ENCODE data around the gene SEMA4C. TPM values are rescaled to one million over a fixed set of nuclear protein-coding genes. Genes with fewer than 3 reads are reported as not detected.

The SEMA4C gene
- total and polyA plus RNA-seq, 2 of the 4 experiments (the other 2 are of a cell fraction): 15.8 to 24.3 TPM

DNA sequence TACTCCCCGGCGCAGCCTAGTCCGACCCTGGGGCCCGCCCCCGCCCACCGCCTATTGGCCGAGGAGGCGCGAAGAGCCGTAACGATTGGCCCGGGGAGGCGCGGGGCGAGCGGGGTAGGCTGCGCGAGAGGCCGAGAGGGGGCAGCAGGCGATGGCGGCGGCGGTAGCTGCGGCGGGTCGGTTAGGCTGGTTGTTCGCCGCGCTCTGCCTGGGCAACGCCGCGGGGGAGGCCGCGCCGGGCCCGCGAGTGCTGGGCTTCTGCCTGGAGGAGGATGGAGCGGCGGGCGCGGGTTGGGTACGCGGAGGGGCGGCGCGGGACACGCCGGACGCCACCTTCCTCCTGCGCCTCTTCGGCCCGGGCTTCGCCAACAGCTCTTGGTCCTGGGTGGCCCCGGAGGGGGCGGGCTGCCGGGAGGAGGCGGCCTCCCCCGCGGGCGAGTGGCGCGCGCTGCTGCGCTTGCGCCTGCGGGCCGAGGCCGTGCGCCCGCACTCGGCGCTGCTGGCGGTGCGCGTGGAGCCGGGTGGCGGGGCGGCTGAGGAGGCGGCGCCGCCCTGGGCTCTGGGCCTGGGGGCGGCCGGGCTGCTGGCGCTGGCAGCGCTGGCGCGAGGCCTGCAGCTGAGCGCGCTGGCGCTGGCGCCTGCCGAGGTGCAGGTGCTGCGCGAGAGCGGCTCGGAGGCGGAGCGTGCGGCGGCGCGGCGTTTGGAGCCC is 53.6 kb downstream of the SEMA4C start, which contains the start of gene CNNM3:
TSS of gene CNNM3 (plus strand) at position 142 of the 709 bp plus-strand sequence. CDS start at position 152, 10 bp downstream.
- peak within 1 kb of the TSS; percentile 60 for H3K27ac ChIP-seq (ENCODE audit: insufficient read depth, low read length)
- intact Hi-C loops (cut with micrococcal nuclease): loop anchor here (1.0 kb wide), 1 partner anchor 144 kb away; no protein-coding TSS in a partner anchor

More for the DNA sequence above, 53.6 kb downstream of the SEMA4C start, which contains the start of gene CNNM3:
- Histone ChIP-seq H4K20me1 (ENCODE audit: insufficient read depth, low read length) (peaks cover 39% of the 10 kb centered on the region), H3K18ac (ENCODE audit: low read depth, low read length) (no peak within 1 kb of the TSS), H3K36me3 (ENCODE audit: control insufficient read depth, insufficient read depth, low read length) (peaks cover 3% of the 10 kb centered on the region; the same call in 1 of the 2 replicates), H4K91ac (ENCODE audit: insufficient read depth, low read depth, low read length) (peak within 1 kb of the TSS; percentile 14; the same call in 1 of the 2 replicates), H2AK9ac (replicated peaks; ENCODE audit: low read depth, low read length, poor library complexity) (peak within 1 kb of the TSS; percentile 93), H3K9me3 (ENCODE audit: control insufficient read depth, insufficient read depth, low read length) (no peaks in the 10 kb centered on the region), H4K5ac (ENCODE audit: low read depth, low read length) (no peak within 1 kb of the TSS), H3K9me1 (ENCODE audit: insufficient read depth, low read length) (peaks cover 9% of the 10 kb centered on the region), H3K14ac (replicated peaks; ENCODE audit: low read depth, low read length) (peak within 1 kb of the TSS; percentile 59; the same call in 1 of the 2 replicates), H2BK20ac (ENCODE audit: low read depth, low read length) (no peak within 1 kb of the TSS), H3K79me1 (ENCODE audit: low read depth in 1 of 2, low read length in 2 of 2) (peaks cover 17 to 35% of the 10 kb centered on the region in 2 experiments), H3K9ac (ENCODE audit: low read depth, low read length) (peak within 1 kb of the TSS; percentile 57), H3K56ac (ENCODE audit: extremely low read depth, insufficient read depth, low read length) (no peak within 1 kb of the TSS), H2BK5ac (ENCODE audit: low read depth, low read length, poor library complexity, severe bottlenecking) (peak within 1 kb of the TSS; percentile 80), H2BK120ac (ENCODE audit: low read depth, low read length) (peak within 1 kb of the TSS; percentile 66), H4K8ac (ENCODE audit: low read depth in 2 of 2, low read length in 2 of 2) (peak within 1 kb of the TSS in 1 of 2 experiments; percentile 52; a peak in 1 of 4 replicates), H3K27me3 (ENCODE audit: control insufficient read depth, insufficient read depth, low read length) (no peaks in the 10 kb centered on the region), H3K4me1 (ENCODE audit: control insufficient read depth, insufficient read depth, low read length) (peaks cover 12% of the 10 kb centered on the region), H2AK5ac (ENCODE audit: low read depth, low read length) (no peak within 1 kb of the TSS; the same call in 1 of the 2 replicates), H3K4me3 (ENCODE audit: insufficient read depth, low read depth, low read length) (peak within 1 kb of the TSS; percentile 69), H2AFZ (replicated peaks; ENCODE audit: low read length, poor library complexity) (peak within 1 kb of the TSS; percentile 99), H3K4ac (ENCODE audit: low read depth, low read length) (no peak within 1 kb of the TSS), H3K4me2 (ENCODE audit: low read depth, low read length) (peak within 1 kb of the TSS; percentile 99), H2BK15ac (ENCODE audit: low read depth, low read length) (no peak within 1 kb of the TSS), H3K23ac (ENCODE audit: low read depth, low read length) (peak within 1 kb of the TSS; percentile 98)
- WGBS, 2 experiments (ENCODE audit: extremely low coverage in 2 of 2, insufficient read length in 1 of 2): 0% methylated on average over 49 of the region's 103 CpGs; no CpG with 5 or more reads in 1 of the 2 experiments
- no TSS peak for BruUV-seq (replicated peaks)
- ChIA-PET CTCF (no interaction called here), POLR2A (ENCODE audit: unreplicated experiment) (no interaction called here)
- in situ Hi-C loops (cut with MboI; ENCODE audit: low sequenced_read_pairs) (no loop called here), dilution Hi-C loops (cut with HindIII; ENCODE audit: low sequenced_read_pairs, unreplicated experiment) (no loop called here)
- peak; percentile 96 for ATAC-seq (ENCODE audit: low read depth)
- peak; percentile 88 for DNase-seq
- peak; percentile 15; the same call in 1 of the 2 replicates for TF ChIP-seq BHLHE40 (IDR thresholded peaks at IDR 0.05; ENCODE audit: low read depth, low read length)
- peak; percentile 26; the same call in 1 of the 2 replicates for TF ChIP-seq SMC3 (IDR thresholded peaks at IDR 0.05; ENCODE audit: low read depth, low read length)
- TF ChIP-seq MXI1 (IDR thresholded peaks at IDR 0.05; ENCODE audit: borderline replicate concordance, low read depth, low read length): no peak; the same call in 1 of the 2 replicates
- no peak for TF ChIP-seq MAFK (IDR thresholded peaks at IDR 0.05; ENCODE audit: low read depth, low read length)
- peak; percentile 61; the same call in 1 of the 2 replicates for TF ChIP-seq MAZ (IDR thresholded peaks at IDR 0.05; ENCODE audit: borderline replicate concordance, low read depth, low read length)
- TF ChIP-seq RAD21 (IDR thresholded peaks at IDR 0.05; ENCODE audit: low read length): peak; percentile 31
- TF ChIP-seq, protein P1, sequence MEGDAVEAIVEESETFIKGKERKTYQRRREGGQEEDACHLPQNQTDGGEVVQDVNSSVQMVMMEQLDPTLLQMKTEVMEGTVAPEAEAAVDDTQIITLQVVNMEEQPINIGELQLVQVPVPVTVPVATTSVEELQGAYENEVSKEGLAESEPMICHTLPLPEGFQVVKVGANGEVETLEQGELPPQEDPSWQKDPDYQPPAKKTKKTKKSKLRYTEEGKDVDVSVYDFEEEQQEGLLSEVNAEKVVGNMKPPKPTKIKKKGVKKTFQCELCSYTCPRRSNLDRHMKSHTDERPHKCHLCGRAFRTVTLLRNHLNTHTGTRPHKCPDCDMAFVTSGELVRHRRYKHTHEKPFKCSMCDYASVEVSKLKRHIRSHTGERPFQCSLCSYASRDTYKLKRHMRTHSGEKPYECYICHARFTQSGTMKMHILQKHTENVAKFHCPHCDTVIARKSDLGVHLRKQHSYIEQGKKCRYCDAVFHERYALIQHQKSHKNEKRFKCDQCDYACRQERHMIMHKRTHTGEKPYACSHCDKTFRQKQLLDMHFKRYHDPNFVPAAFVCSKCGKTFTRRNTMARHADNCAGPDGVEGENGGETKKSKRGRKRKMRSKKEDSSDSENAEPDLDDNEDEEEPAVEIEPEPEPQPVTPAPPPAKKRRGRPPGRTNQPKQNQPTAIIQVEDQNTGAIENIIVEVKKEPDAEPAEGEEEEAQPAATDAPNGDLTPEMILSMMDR (conservative IDR thresholded peaks at IDR 0.05; ENCODE audit: low read depth, low read length): peak; percentile 59
- no peak for TF ChIP-seq CEBPB (IDR thresholded peaks at IDR 0.05; ENCODE audit: low read depth, low read length)
- TF ChIP-seq POLR2A (IDR thresholded peaks at IDR 0.05; ENCODE audit: low read depth, low read length): no peak
